Measurements from ENCODE around the gene DHRSX.
A peak's percentile ranks its signal among the peaks of the same experiment; 100 is the strongest.
"Not testable (repeated sequence)": the region's sequence is repeated elsewhere in the genome, so short reads cannot be mapped to it uniquely, and the experiment has no call there.

The DHRSX gene

DNA sequence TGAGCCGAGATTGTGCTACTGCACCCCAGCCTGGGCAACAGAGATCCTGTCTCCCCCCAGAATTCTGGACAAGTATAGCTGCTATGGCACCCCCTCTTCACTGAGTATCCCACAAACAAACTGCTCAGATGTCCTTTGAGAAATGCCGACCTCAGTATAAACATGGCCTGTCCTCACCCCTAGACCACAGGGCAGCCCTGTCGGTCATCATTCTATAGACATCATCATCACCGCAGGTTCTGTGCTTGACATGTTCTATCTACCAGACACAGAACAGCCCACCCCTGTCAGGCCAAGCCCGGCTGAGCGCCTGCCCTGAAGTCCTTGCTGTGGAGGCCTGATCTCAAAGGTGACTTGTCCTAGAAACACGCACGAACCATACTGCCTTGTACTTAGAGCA, 232.9 kb downstream of the DHRSX start:
- TF ChIP-seq CTCF (conservative IDR thresholded peaks at IDR 0.05; ENCODE audit: low read depth, low read length) = no peak
- H3K4me3 ChIP-seq (ENCODE audit: low read depth, low read length) = no peak overlapping the region
- no peak for DNase-seq (ENCODE audit: low read depth)

GRCh38 chrX:2266445-2267349, 234.1 kb downstream of the DHRSX start:
- no peak for DNase-seq (ENCODE audit: low read depth)
- TF ChIP-seq CTCF (conservative IDR thresholded peaks at IDR 0.05; ENCODE audit: low read depth, low read length) = no peak
- no peak overlapping the region for H3K4me3 ChIP-seq (ENCODE audit: low read depth, low read length)

GRCh38 chrX:2265658-2266444, 234.9 kb downstream of the DHRSX start:
- not testable (repeated sequence) for H3K4me3 ChIP-seq (ENCODE audit: low read depth, low read length); DNase-seq (ENCODE audit: low read depth)

DNA sequence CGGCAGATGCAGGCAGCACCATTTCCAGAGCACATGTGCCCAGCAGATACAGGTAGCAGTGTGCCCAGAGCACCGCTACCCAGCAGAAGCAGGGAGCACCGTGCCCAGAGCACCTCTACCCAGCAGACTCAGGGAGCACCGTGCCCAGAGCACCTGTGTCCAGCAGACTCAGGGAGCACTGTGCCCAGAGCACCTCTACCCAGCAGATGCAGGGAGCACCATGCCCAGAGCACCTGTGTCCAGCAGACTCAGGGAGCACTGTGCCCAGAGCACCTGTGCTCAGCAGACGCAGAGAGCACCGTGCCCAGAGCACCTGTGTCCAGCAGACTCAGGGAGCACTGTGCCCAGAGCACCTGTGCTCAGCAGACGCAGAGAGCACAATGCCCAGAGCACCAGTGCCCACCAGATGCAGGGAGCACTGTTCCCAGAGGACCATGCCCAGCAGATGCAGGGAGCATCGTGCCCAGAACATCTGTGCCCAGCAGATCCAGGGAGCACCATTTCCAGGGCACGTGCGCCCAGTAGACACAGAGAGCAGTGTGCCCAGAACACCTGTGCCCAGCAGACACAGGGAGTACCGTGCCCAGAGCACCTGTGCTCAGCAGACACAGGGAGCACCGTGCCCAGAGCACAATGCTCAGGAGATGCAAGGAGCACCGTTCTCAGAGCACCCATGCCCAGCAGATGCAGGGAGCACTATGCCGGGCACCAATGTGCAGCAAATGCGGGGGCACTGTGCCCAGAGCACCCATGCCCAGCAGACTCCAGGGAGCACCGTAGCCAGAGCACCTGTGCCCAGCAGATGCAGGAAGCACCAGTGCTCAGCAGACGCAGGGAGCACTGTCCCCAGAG, 236.4 kb downstream of the DHRSX start:
- DNase-seq (ENCODE audit: low read depth) = no peak
- no peak overlapping the region for H3K4me3 ChIP-seq (ENCODE audit: low read depth, low read length)
- TF ChIP-seq CTCF (conservative IDR thresholded peaks at IDR 0.05; ENCODE audit: low read depth, low read length) = no peak

GRCh38 chrX:2263203-2263602, 237.6 kb downstream of the DHRSX start:
- no peak for TF ChIP-seq CTCF (conservative IDR thresholded peaks at IDR 0.05; ENCODE audit: low read depth, low read length)
- no peak overlapping the region for H3K4me3 ChIP-seq (ENCODE audit: low read depth, low read length)
- DNase-seq (ENCODE audit: low read depth) = no peak

DNA sequence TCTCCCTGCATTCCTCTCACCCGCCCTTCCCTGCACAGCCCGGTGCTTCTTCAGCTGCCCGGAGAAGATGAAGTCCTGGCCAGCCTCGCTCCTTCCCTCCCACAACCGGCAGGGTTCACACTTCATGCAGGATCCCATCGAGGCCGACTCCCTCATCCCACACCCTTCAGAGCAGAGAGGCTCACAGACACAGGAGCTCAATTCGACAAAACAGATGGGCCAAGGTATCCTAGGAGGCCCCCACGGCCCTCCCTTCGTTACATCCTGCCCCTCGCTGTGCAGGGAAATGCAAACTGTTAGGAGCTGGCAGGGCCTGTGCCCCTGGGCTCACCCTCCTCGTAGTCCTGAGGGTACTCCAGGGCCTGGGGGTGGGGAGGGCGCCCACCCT, 238.1 kb downstream of the DHRSX start:
- peak; percentile 11 for TF ChIP-seq CTCF (conservative IDR thresholded peaks at IDR 0.05; ENCODE audit: low read depth, low read length)
- no peak overlapping the region for H3K4me3 ChIP-seq (ENCODE audit: low read depth, low read length)
- peak; percentile 11 for DNase-seq (ENCODE audit: low read depth)

Data from choroid plexus epithelial cell (primary cell).